Measurements from ENCODE around the gene ASPSCR1. TPM values are rescaled to one million over a fixed set of nuclear protein-coding genes. Genes with fewer than 3 reads are reported as not detected.

The ASPSCR1 gene
- total and polyA plus RNA-seq, 10 of the 15 experiments (the other 5 are each of a cell fraction or from before 2014, with no cell fraction given): 1.5 to 48.4 (median 25.4) TPM

DNA sequence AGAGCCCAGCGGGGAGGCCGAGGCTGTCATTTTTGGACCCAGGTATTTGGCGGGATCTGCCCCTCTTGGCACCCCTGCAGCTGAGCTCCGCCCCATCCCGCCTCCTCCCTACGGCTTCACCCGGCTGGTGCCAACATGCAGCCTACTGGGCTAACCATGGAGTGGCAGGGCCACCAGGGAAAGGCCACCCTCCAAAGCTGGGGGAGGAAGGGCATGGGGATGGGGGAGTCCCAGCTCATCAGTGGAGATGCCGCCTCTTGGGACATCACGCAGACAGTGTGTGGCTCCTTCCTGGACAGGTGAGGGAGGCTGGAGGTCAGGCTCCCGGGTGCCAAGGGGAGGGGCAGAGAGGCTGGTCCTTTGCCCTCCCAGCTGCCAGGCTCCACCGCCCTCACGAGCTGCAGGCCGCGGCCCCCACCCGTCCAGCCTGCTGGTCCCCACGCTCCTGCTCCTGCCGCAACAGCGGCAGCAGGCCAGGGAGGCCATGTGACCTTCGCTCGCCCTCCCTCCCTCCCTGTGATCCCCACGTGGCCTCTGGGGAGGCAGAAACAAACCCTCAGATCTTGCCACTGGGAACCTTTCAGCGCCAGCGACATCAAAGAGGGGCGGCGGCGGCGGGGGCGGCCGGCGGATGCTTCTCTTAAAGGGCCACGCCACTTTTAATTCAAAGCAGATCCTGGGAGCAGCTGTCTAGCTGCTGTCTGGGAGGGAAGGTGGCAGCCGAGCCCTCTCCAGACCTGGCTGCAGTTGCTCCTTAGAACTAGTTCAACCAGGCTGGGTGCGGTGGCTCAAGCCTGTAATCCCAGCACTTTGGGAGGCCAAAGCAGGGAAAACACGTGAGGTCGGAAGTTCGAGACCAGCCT, 9.7 kb upstream of the ASPSCR1 start (continued):
- TF ChIP-seq EGR1 (IDR thresholded peaks at IDR 0.05; ENCODE audit: borderline replicate concordance in 1 of 2, low read depth in 2 of 2, low read length in 2 of 2) (peak in 1 of 2 experiments; percentile 98; a peak in 2 of 3 replicates), PML (IDR thresholded peaks at IDR 0.05; ENCODE audit: low read length) (no peak), SRF (IDR thresholded peaks at IDR 0.05; ENCODE audit: low read depth in 2 of 2, low read length in 2 of 2) (no peak), RELB (IDR thresholded peaks at IDR 0.05; ENCODE audit: low read depth) (peak; percentile 81), REST (IDR thresholded peaks at IDR 0.05; ENCODE audit: low read depth, low read length) (no peak), RCOR1 (conservative IDR thresholded peaks at IDR 0.05; ENCODE audit: low read depth, low read length) (no peak)
- TF ChIP-seq, protein P1, sequence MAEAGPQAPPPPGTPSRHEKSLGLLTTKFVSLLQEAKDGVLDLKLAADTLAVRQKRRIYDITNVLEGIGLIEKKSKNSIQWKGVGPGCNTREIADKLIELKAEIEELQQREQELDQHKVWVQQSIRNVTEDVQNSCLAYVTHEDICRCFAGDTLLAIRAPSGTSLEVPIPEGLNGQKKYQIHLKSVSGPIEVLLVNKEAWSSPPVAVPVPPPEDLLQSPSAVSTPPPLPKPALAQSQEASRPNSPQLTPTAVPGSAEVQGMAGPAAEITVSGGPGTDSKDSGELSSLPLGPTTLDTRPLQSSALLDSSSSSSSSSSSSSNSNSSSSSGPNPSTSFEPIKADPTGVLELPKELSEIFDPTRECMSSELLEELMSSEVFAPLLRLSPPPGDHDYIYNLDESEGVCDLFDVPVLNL (IDR thresholded peaks at IDR 0.05; ENCODE audit: low read depth, low read length): no peak
- TF ChIP-seq, protein P2, sequence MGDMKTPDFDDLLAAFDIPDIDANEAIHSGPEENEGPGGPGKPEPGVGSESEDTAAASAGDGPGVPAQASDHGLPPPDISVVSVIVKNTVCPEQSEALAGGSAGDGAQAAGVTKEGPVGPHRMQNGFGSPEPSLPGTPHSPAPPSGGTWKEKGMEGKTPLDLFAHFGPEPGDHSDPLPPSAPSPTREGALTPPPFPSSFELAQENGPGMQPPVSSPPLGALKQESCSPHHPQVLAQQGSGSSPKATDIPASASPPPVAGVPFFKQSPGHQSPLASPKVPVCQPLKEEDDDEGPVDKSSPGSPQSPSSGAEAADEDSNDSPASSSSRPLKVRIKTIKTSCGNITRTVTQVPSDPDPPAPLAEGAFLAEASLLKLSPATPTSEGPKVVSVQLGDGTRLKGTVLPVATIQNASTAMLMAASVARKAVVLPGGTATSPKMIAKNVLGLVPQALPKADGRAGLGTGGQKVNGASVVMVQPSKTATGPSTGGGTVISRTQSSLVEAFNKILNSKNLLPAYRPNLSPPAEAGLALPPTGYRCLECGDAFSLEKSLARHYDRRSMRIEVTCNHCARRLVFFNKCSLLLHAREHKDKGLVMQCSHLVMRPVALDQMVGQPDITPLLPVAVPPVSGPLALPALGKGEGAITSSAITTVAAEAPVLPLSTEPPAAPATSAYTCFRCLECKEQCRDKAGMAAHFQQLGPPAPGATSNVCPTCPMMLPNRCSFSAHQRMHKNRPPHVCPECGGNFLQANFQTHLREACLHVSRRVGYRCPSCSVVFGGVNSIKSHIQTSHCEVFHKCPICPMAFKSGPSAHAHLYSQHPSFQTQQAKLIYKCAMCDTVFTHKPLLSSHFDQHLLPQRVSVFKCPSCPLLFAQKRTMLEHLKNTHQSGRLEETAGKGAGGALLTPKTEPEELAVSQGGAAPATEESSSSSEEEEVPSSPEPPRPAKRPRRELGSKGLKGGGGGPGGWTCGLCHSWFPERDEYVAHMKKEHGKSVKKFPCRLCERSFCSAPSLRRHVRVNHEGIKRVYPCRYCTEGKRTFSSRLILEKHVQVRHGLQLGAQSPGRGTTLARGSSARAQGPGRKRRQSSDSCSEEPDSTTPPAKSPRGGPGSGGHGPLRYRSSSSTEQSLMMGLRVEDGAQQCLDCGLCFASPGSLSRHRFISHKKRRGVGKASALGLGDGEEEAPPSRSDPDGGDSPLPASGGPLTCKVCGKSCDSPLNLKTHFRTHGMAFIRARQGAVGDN (IDR thresholded peaks at IDR 0.05): peak; percentile 76
- TF ChIP-seq, protein P3, sequence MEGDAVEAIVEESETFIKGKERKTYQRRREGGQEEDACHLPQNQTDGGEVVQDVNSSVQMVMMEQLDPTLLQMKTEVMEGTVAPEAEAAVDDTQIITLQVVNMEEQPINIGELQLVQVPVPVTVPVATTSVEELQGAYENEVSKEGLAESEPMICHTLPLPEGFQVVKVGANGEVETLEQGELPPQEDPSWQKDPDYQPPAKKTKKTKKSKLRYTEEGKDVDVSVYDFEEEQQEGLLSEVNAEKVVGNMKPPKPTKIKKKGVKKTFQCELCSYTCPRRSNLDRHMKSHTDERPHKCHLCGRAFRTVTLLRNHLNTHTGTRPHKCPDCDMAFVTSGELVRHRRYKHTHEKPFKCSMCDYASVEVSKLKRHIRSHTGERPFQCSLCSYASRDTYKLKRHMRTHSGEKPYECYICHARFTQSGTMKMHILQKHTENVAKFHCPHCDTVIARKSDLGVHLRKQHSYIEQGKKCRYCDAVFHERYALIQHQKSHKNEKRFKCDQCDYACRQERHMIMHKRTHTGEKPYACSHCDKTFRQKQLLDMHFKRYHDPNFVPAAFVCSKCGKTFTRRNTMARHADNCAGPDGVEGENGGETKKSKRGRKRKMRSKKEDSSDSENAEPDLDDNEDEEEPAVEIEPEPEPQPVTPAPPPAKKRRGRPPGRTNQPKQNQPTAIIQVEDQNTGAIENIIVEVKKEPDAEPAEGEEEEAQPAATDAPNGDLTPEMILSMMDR (IDR thresholded peaks at IDR 0.05 in 2 of 3, conservative IDR thresholded peaks at IDR 0.05 in 1 of 3; ENCODE audit: control insufficient read depth in 2 of 3, extremely low read depth in 1 of 3, insufficient read depth in 1 of 3, low read depth in 3 of 3, low read length in 3 of 3): no peak
- TF ChIP-seq, protein P4, sequence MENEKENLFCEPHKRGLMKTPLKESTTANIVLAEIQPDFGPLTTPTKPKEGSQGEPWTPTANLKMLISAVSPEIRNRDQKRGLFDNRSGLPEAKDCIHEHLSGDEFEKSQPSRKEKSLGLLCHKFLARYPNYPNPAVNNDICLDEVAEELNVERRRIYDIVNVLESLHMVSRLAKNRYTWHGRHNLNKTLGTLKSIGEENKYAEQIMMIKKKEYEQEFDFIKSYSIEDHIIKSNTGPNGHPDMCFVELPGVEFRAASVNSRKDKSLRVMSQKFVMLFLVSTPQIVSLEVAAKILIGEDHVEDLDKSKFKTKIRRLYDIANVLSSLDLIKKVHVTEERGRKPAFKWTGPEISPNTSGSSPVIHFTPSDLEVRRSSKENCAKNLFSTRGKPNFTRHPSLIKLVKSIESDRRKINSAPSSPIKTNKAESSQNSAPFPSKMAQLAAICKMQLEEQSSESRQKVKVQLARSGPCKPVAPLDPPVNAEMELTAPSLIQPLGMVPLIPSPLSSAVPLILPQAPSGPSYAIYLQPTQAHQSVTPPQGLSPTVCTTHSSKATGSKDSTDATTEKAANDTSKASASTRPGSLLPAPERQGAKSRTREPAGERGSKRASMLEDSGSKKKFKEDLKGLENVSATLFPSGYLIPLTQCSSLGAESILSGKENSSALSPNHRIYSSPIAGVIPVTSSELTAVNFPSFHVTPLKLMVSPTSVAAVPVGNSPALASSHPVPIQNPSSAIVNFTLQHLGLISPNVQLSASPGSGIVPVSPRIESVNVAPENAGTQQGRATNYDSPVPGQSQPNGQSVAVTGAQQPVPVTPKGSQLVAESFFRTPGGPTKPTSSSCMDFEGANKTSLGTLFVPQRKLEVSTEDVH (IDR thresholded peaks at IDR 0.05; ENCODE audit: low read depth, partially characterized antibody): no peak
